Esophagus squamous epithelium (tissue), 5 donors: ENCODE results near the gene SLC22A15. TPM values are rescaled to one million over a fixed set of nuclear protein-coding genes. Genes with fewer than 3 reads are reported as not detected.

Source experiments
- DNase-seq: peaks from one replicate; lab custom pipeline; 2025; lab: John Stamatoyannopoulos, UW
- H3K27ac ChIP-seq, 4 donors: fragments of 200-600 bp; sonication (generic); one replicate each; pipeline ENCODE4 v1.5.1; 2016 to 2019; ENCODE audit warnings: mild to moderate bottlenecking in 1 of 4
- H3K27me3 ChIP-seq, 4 donors: fragments of 200-600 bp; sonication (generic); 1 replicate in 3 of 4; 2 replicates in 1 of 4; pipeline versions ENCODE4 v1.5.1 to v1.6.0; 2017 to 2021; ENCODE audit warnings: antibody characterized with exemption in 1 of 4
- H3K36me3 ChIP-seq, 3 donors: fragments of 200-600 bp; sonication (generic); one replicate each; pipeline ENCODE4 v1.5.1; 2016 to 2019
- H3K4me1 ChIP-seq, 3 donors: fragments of 200-600 bp; sonication (generic); one replicate each; pipeline ENCODE4 v1.5.1; 2017 to 2019
- H3K4me3 ChIP-seq, 4 donors: fragments of 200-600 bp; sonication (generic); 1 replicate in 3 of 4; 2 replicates in 1 of 4; pipeline ENCODE4 v1.5.1; 2016 to 2019; ENCODE audit warnings: mild to moderate bottlenecking in 2 of 4, moderate library complexity in 1 of 4
- H3K9me3 ChIP-seq, 3 donors: fragments of 200-600 bp; sonication (generic); one replicate each; pipeline ENCODE4 v1.5.1; 2016 to 2019
- POLR2A ChIP-seq, 4 donors: fragments of 450-650 bp; IDR thresholded peaks; one replicate each; pipeline ENCODE4 v1.6.1; 2017; ENCODE audit warnings: antibody characterized with exemption in 4 of 4, mild to moderate bottlenecking in 4 of 4, moderate library complexity in 3 of 4
- WGBS, 2 donors: methylation state at CpG; one replicate each; pipeline ENCODE4 v1.1.5; 2018; 5-methylcytosine and 5-hydroxymethylcytosine counted together
- intact Hi-C: fragments of 100-400 bp; cut with DNase I; formaldehyde crosslinking; loops from one replicate; pipeline ENCODE4 v1.15.0; 2022
- total RNA-seq, 4 donors: library from RNA; depleted of rRNA; stranded (reverse); fragments of >200 nt; gene quantifications; one replicate each; pipeline ENCODE4 v1.1.0, GENCODE V29; 2016
- TF ChIP-seq, protein P1 (sequence below), 6 experiments: fragments of 450-650 bp in 4 of 6; fragments of 200-600 bp in 2 of 6; sonication (generic) in 2 of 6; IDR thresholded peaks; one replicate each; pipeline ENCODE4 v1.5.1; 2016 to 2019; ENCODE audit warnings: antibody characterized with exemption in 6 of 6, mild to moderate bottlenecking in 4 of 6, moderate library complexity in 4 of 6
- donor health status: DM: yes; HTN: yes; CAD: no.

Gene SLC22A15
- total RNA-seq, 4 donors from 2014 or later: 7.2 to 12.0 (median 9.4) TPM

DNA sequence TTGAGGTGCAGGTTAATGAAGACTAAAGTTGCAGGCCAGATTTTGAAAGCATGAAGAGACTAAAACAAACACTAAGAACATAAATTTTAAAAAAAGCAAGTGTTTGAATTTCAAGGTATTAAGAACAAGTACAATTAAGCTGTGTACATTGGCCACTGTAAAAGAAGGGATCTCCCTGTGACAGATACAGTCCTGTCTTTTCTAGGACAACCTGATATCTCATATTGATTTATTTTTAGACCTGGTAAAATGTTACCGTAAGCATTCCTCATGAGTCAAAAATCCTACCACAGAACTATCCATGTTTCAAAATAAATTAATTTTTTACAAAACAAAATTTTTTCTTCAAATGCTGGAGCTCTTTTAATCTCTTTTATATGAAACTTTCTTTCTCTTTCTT, 39.4 kb downstream of the SLC22A15 start:
- intact Hi-C loops: no loop called here
- Histone ChIP-seq H3K4me3 (no peak overlapping the region), H3K36me3 (peaks cover 0 to 27% (median 0%) of the 10 kb centered on the region in 3 donors), H3K9me3 (no peaks in the 10 kb centered on the region), H3K27me3 (no peaks in the 10 kb centered on the region), H3K27ac (peak overlapping the region in 1 of 4 donors; percentile 22), H3K4me1 (no peaks in the 10 kb centered on the region)
- TF ChIP-seq POLR2A (IDR thresholded peaks at IDR 0.05): no peak
- TF ChIP-seq, protein P1, sequence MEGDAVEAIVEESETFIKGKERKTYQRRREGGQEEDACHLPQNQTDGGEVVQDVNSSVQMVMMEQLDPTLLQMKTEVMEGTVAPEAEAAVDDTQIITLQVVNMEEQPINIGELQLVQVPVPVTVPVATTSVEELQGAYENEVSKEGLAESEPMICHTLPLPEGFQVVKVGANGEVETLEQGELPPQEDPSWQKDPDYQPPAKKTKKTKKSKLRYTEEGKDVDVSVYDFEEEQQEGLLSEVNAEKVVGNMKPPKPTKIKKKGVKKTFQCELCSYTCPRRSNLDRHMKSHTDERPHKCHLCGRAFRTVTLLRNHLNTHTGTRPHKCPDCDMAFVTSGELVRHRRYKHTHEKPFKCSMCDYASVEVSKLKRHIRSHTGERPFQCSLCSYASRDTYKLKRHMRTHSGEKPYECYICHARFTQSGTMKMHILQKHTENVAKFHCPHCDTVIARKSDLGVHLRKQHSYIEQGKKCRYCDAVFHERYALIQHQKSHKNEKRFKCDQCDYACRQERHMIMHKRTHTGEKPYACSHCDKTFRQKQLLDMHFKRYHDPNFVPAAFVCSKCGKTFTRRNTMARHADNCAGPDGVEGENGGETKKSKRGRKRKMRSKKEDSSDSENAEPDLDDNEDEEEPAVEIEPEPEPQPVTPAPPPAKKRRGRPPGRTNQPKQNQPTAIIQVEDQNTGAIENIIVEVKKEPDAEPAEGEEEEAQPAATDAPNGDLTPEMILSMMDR (IDR thresholded peaks at IDR 0.05): no peak
- no peak for DNase-seq
- WGBS, 2 donors: 54 to 86% methylated on average over 1 of the region's 1 CpG

DNA sequence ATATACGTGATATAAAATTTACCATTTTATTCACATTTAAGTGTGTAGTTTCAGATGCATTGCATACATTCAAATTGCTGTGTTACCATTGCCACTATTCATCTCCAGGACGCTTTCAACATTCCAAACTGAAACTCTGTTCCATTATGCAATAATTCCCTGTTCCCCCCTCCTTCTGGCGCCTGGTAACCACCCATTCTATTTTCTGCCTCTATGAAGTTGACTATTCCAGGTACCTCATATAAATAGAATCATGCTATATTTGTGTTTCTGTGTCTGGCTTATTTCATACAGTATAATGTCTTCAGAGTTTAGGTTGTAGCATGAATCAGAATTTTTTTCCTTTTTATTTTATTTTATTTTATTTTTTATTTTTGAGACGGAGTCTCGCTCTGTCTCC, 41.7 kb downstream of the SLC22A15 start:
- Histone ChIP-seq H3K4me3 (no peak overlapping the region), H3K27ac (no peak overlapping the region)
- TF ChIP-seq POLR2A (IDR thresholded peaks at IDR 0.05): no peak
- TF ChIP-seq, protein P1 (IDR thresholded peaks at IDR 0.05): no peak

GRCh38 chr1:116019653-116020253, 43.4 kb downstream of the SLC22A15 start:
- Histone ChIP-seq H3K27me3 (no peaks in the 10 kb centered on the region), H3K27ac (no peak overlapping the region), H3K36me3 (peaks cover 0 to 48% (median 0%) of the 10 kb centered on the region in 3 donors), H3K9me3 (no peaks in the 10 kb centered on the region), H3K4me3 (no peak overlapping the region), H3K4me1 (no peaks in the 10 kb centered on the region)
- TF ChIP-seq POLR2A (IDR thresholded peaks at IDR 0.05): no peak
- TF ChIP-seq, protein P1 (IDR thresholded peaks at IDR 0.05): no peak
- intact Hi-C loops: no loop called here
- 85% methylated on average over 4 of the region's 4 CpGs for WGBS, 2 donors
- DNase-seq: no peak

More for the DNA sequence above, 41.7 kb downstream of the SLC22A15 start:
- 87 to 93% methylated on average over 5 of the region's 5 CpGs for WGBS, 2 donors
- DNase-seq: no peak
- Histone ChIP-seq H3K36me3 (peaks cover 0 to 40% (median 0%) of the 10 kb centered on the region in 3 donors), H3K9me3 (no peaks in the 10 kb centered on the region), H3K4me1 (no peaks in the 10 kb centered on the region), H3K27me3 (no peaks in the 10 kb centered on the region)
- intact Hi-C loops: no loop called here

DNA sequence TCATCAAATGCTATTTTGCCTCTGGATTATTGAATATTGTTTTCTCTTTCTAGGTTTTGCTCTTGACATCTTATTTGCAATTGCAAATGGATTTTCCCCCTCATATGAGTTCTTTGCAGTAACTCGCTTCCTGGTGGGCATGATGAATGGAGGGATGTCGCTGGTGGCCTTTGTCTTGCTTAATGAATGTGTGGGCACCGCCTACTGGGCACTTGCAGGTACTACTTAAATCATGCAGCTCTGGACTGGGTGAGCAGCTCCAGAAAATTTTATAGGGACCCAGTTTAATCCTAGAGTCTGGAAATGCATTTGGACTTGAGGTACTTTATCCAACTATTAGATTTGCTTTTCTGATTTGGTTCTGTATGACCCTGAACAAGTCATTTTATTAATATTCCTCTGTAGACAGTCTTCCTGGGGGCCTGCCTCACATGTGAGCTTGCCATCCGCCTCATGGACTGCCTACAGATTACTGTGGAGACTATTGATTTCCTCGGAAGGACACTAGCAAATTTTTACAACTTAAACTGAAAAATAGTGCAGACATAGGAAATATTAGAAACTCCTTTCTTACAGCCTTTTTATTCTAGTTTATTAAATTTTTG, 44.5 kb downstream of the SLC22A15 start:
- no peak for TF ChIP-seq POLR2A (IDR thresholded peaks at IDR 0.05)
- TF ChIP-seq, protein P1 (IDR thresholded peaks at IDR 0.05): peak in 5 of 6 experiments; percentile 44 to 74 (median 60)
- DNase-seq: no peak
- peaks cover 0 to 58% (median 0%) of the 10 kb centered on the region in 3 donors for H3K36me3 ChIP-seq
- no peaks in the 10 kb centered on the region for H3K9me3 ChIP-seq
- WGBS, 2 donors: 55 to 56% methylated on average over 5 of the region's 5 CpGs
- no peaks in the 10 kb centered on the region for H3K27me3 ChIP-seq
- no peaks in the 10 kb centered on the region for H3K4me1 ChIP-seq
- no peak overlapping the region for H3K4me3 ChIP-seq
- intact Hi-C loops: no loop called here
- H3K27ac ChIP-seq: no peak overlapping the region

DNA sequence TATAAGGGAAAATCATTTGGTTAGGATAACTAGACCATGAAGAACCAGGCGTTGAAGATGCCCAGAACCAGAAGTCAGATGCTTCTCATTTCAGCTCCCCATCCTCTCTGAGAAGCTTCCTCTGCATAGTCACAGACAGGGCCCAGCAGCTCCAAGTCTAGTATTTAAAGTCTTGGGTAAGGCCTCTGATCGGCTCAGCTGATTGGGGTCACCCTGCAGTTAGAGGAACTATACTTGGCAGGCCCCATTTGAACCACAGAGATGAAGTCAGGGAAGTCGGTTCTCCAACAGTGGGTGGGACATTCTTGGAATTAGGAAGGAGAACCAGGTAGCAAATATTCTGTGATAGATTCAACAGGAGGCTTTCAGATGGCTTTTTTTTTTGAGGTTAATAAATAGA, 48.3 kb downstream of the SLC22A15 start:
- Histone ChIP-seq H3K4me3 (no peak overlapping the region), H3K4me1 (no peaks in the 10 kb centered on the region), H3K27me3 (no peaks in the 10 kb centered on the region), H3K36me3 (peaks cover 0 to 84% (median 5%) of the 10 kb centered on the region in 3 donors), H3K27ac (no peak overlapping the region), H3K9me3 (no peaks in the 10 kb centered on the region)
- WGBS, 2 donors: 42 to 56% methylated on average over 3 of the region's 3 CpGs
- intact Hi-C loops: no loop called here
- TF ChIP-seq, protein P1 (IDR thresholded peaks at IDR 0.05): no peak
- TF ChIP-seq POLR2A (IDR thresholded peaks at IDR 0.05): no peak
- DNase-seq: no peak
